ENCODE results near the gene LY6G6F. TPM values are rescaled to one million over a fixed set of nuclear protein-coding genes. Genes with fewer than 3 reads are reported as not detected.

Gene LY6G6F
- total and polyA plus RNA-seq, 10 of the 15 experiments (the other 5 are each of a cell fraction or from before 2014, with no cell fraction given) = not detected

GRCh38 chr6:31723980-31724691 is 17.5 kb downstream of the LY6G6F start:
- DNase-seq (ENCODE audit: low read depth, low spot score) = no peak
- ChIA-PET CTCF (interaction anchor here (1.2 to 2.8 kb wide), 3 partner anchors 10 to 103 kb away, joined by 3 to 12 read pairs (median 5); partner anchors contain the start of gene HSPA1B), POLR2A (interaction anchor here (1.1 kb wide), 1 partner anchor 72 kb away, joined by 4 read pairs; the partner anchor contains the start of gene BAG6), RAD21 (ENCODE audit: unreplicated experiment) (no interaction called here), SMC1A (ENCODE audit: uncharacterized antibody, unreplicated experiment) (interaction anchor here (0.7 to 2.0 kb wide), 4 partner anchors 9 to 46 kb away, joined by 3 to 7 read pairs (median 4); partner anchors contain the start of genes LY6G6D and LY6G6F)
- ATAC-seq = no peak
- H3K79me2 ChIP-seq (ENCODE audit: control insufficient read depth, insufficient read depth, low read length) = no peaks in the 10 kb centered on the region
- H3K4me1 ChIP-seq (ENCODE audit: control insufficient read depth, insufficient read depth, low read length) = peaks cover 22% of the 10 kb centered on the region
- no peaks in the 10 kb centered on the region for H4K20me1 ChIP-seq (ENCODE audit: control insufficient read depth, insufficient read depth)
- no peaks in the 10 kb centered on the region for H3K9me3 ChIP-seq (replicated peaks; ENCODE audit: control insufficient read depth, insufficient read depth, low read length)
- no TSS peak for BruUV-seq (replicated peaks)
- H3K27ac ChIP-seq (ENCODE audit: control insufficient read depth, insufficient read depth) = no peak overlapping the region
- H3K27me3 ChIP-seq (replicated peaks in 1 of 2; ENCODE audit: control insufficient read depth in 2 of 2, insufficient read depth in 2 of 2, low read length in 1 of 2) = no peaks in the 10 kb centered on the region; a peak in 1 of 4 replicates
- TF ChIP-seq POLR2AphosphoS2 (IDR thresholded peaks at IDR 0.05; ENCODE audit: low read depth, low read length) (no peak), BRCA1 (IDR thresholded peaks at IDR 0.05; ENCODE audit: low read depth, low read length) (no peak), ZNF217 (IDR thresholded peaks at IDR 0.05) (no peak), ZNF687 (IDR thresholded peaks at IDR 0.05) (no peak), EGR1 (IDR thresholded peaks at IDR 0.05; ENCODE audit: borderline replicate concordance in 1 of 2, low read depth in 2 of 2, low read length in 2 of 2) (no peak), FOXM1 (IDR thresholded peaks at IDR 0.05; ENCODE audit: low read depth, low read length) (no peak), MTA2 (IDR thresholded peaks at IDR 0.05; ENCODE audit: low read depth) (no peak), CEBPB (IDR thresholded peaks at IDR 0.05; ENCODE audit: borderline replicate concordance in 1 of 2, low read depth in 2 of 2, low read length in 2 of 2) (no peak), POLR2A (IDR thresholded peaks at IDR 0.05; ENCODE audit: low read depth, low read length) (no peak), MEF2A (IDR thresholded peaks at IDR 0.05; ENCODE audit: insufficient read depth, low read depth, low read length) (no peak), SREBF1 (IDR thresholded peaks at IDR 0.05; ENCODE audit: low read length) (no peak)
- no peak overlapping the region for H2AFZ ChIP-seq (ENCODE audit: control insufficient read depth, low read depth, low read length)
- no peak for FAIRE-seq
- H3K4me3 ChIP-seq = no peak overlapping the region
- H3K9ac ChIP-seq (ENCODE audit: control insufficient read depth, insufficient read depth, low read length) = no peak overlapping the region
- 86% methylated on average over 24 of the region's 25 CpGs for WGBS (ENCODE audit: insufficient coverage, insufficient replicate concordance, low lambda C conversion rate, missing lambda C conversion rate)
- intact Hi-C loops (cut with micrococcal nuclease; ENCODE audit: unreplicated experiment) = no loop called here
- peaks cover 0 to 2% of the 10 kb centered on the region in 2 experiments; a peak in 3 of 4 replicates for H3K36me3 ChIP-seq (ENCODE audit: control insufficient read depth in 2 of 2, insufficient read depth in 2 of 2, low read length in 1 of 2)
- in situ Hi-C loops (cut with MboI) = no loop called here
- H3K4me2 ChIP-seq (ENCODE audit: control insufficient read depth, insufficient read depth) = no peak overlapping the region

Data from GM12878 (cell line).